BJ (cell line): ENCODE results near the gene PACSIN1. TPM values are rescaled to one million over a fixed set of nuclear protein-coding genes. Genes with fewer than 3 reads are reported as not detected.

ENCODE experiments used
- CTCF ChIA-PET: fragments of 350-600 bp; formaldehyde crosslinking; extraction: SDS; loops from one replicate; lab custom pipeline; 2021; ENCODE audit warnings: antibody characterized with exemption, inconsistent platforms; lab: Yijun Ruan, JAX
- POLR2A ChIA-PET: fragments of 300-600 bp; sonication (Branson Sonifier 250); formaldehyde crosslinking; extraction: SDS; loops from one replicate; lab custom pipeline; 2021; ENCODE audit warnings: antibody characterized with exemption; lab: Charles Lee
- DNase-seq: peaks from one replicate; pipeline ENCODE4 v3.0.0-alpha.2; 2011; ENCODE audit warnings: low read depth
- H3K27me3 ChIP-seq: 2 replicates; pipeline ENCODE4 v1.6.0; 2011; ENCODE audit warnings: low read length; ENCODE audit not compliant: control insufficient read depth, insufficient read depth
- H3K36me3 ChIP-seq: 2 replicates; pipeline ENCODE4 v1.5.1; 2011; ENCODE audit warnings: low read length; ENCODE audit not compliant: control insufficient read depth, insufficient read depth
- H3K4me3 ChIP-seq: 2 replicates; pipeline ENCODE4 v1.5.1; 2011; ENCODE audit warnings: low read depth, mild to moderate bottlenecking, control low read depth, low read length
- CTCF ChIP-seq: IDR thresholded peaks from 2 replicates; pipeline ENCODE4 v1.5.1; 2011; ENCODE audit warnings: low read depth, mild to moderate bottlenecking, control low read depth, inconsistent platforms, low read length, moderate library complexity; ENCODE audit not compliant: insufficient read depth
- polyA plus RNA-seq: library from polyadenylated mRNA; depleted of rRNA; stranded (reverse); fragments of >200 nt; gene quantifications from 2 replicates; pipeline ENCODE4 v1.2.3, GENCODE V29; 2011

Gene PACSIN1
- polyA plus RNA-seq, 1 experiment: 0.04 TPM

- no peak for DNase-seq
- Histone ChIP-seq H3K36me3 (no peaks in the 10 kb centered on the region), H3K4me3 (no peak overlapping the region), H3K27me3 (peaks cover 4% of the 10 kb centered on the region)
- ChIA-PET CTCF (no interaction called here), POLR2A (no interaction called here)
- TF ChIP-seq CTCF: no peak
Measured at GRCh38 chr6:34520645-34521462, 55.0 kb downstream of the PACSIN1 start.

DNA sequence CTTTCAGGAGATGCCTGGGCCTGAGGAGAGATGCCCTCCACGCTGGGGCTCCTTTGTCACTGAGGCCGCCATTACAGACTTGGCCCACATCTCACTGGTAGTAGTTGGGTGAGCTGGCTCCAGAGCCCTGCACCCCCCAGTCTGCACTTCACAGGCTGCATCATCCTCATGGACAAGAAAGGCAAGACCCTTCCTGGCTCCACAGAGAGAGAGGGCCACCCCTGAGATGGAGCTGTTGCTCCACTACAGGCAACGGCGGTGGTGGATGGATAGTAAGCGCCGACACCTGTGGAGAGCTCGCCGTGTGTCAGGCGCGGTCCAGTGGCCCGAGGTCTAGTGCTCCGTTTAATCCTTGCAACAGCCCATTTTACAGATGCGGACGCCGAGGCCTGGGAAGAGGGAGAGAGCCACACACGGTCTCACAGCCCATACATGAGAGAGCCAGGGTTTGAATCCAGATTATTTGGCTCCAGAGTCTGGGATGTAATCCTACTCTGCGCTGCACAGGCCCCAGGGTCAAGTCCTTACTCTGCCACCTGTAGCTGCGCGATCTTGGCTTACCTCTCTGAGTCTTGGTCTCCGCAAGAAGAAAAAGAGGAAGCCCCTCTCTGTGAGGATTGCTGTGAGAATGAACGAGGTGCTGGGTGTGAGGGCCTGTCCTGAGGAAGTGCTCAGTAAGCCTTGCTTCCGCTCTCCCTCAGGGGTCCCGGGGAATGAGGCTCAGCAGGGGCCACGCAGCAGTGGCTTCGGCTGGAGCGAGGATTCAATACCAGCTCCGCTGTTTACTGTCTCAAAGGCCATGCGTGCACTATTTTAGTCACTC lies 55.8 kb downstream of the PACSIN1 start:
- Histone ChIP-seq H3K36me3 (no peaks in the 10 kb centered on the region), H3K4me3 (no peak overlapping the region), H3K27me3 (peaks cover 4% of the 10 kb centered on the region)
- ChIA-PET CTCF (no interaction called here), POLR2A (no interaction called here)
- TF ChIP-seq CTCF: no peak
- DNase-seq: no peak

DNA sequence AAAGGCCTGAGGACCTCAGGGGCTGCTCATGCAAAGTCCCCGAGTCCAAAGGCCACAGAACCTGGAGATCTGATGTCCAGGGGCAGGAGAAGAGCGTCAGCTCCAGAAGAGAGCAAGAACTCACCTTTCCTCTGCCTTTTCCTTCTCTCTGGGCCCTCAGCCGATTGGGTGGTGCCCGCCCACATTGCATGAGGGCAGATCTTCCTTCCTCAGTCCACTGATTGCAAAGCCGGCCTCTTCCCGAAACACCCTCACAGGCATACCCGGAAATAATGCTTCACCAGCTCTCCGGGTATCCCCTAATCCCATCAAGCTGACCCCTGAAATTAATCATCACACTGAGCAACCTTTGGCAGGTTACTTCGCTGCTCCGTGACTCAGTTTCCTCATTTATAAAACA lies 56.9 kb downstream of the PACSIN1 start:
- DNase-seq: no peak
- H3K36me3 ChIP-seq: no peaks in the 10 kb centered on the region
- no peak overlapping the region for H3K4me3 ChIP-seq
- ChIA-PET POLR2A (no interaction called here), CTCF (interaction anchor here (0.7 kb wide), 1 partner anchor 86 kb away, joined by 4 read pairs; no protein-coding TSS in a partner anchor)
- H3K27me3 ChIP-seq: peaks cover 1% of the 10 kb centered on the region; the same call in 1 of the 2 replicates
- TF ChIP-seq CTCF: no peak

- Histone ChIP-seq H3K36me3 (no peaks in the 10 kb centered on the region), H3K27me3 (no peaks in the 10 kb centered on the region), H3K4me3 (no peak overlapping the region)
- ChIA-PET POLR2A (interaction anchor here (0.6 kb wide), 1 partner anchor 9 kb away, joined by 3 read pairs; no protein-coding TSS in a partner anchor), CTCF (no interaction called here)
- no peak for TF ChIP-seq CTCF
- DNase-seq: no peak
Measured at GRCh38 chr6:34523441-34524206, 57.7 kb downstream of the PACSIN1 start.
